ENCODE data around the gene CRB2.

DNA sequence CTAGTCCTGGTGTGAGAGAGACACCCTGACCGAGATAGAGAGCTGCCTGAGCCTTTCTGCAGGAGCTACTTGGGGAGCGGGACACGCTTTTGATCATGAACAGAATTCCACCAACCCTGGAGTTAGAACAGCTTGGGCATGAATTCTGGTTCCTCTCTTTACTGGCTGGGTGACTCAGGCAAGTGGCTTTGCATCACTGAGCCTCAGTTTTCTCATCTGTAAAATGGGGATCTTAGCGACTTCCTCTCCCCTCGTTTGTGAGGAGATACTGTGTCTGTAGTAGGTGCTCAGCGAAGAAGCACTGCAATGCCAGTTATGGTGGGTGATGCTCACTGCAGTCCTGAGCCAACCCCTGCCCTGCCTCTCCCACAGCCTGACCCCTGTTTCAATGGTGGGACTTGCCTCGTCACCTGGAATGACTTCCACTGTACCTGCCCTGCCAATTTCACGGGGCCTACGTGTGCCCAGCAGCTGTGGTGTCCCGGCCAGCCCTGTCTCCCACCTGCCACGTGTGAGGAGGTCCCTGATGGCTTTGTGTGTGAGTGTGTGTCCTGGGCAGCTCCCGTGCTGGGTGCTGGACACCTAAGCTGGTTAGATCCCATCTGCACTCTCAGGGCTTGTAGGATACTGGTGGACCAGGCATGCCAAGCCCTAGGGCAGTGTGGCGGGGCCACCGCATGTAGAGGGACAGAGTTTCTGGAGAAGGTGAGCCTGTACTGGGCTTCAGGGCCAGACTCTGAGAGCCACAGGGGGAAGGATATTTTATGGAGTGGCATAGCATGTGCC is 16.0 kb downstream of the CRB2 start:
- TF ChIP-seq, protein P1, sequence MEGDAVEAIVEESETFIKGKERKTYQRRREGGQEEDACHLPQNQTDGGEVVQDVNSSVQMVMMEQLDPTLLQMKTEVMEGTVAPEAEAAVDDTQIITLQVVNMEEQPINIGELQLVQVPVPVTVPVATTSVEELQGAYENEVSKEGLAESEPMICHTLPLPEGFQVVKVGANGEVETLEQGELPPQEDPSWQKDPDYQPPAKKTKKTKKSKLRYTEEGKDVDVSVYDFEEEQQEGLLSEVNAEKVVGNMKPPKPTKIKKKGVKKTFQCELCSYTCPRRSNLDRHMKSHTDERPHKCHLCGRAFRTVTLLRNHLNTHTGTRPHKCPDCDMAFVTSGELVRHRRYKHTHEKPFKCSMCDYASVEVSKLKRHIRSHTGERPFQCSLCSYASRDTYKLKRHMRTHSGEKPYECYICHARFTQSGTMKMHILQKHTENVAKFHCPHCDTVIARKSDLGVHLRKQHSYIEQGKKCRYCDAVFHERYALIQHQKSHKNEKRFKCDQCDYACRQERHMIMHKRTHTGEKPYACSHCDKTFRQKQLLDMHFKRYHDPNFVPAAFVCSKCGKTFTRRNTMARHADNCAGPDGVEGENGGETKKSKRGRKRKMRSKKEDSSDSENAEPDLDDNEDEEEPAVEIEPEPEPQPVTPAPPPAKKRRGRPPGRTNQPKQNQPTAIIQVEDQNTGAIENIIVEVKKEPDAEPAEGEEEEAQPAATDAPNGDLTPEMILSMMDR (IDR thresholded peaks at IDR 0.05), result no peak
- no peak for TF ChIP-seq POLR2A (IDR thresholded peaks at IDR 0.05)
